Breast epithelium (tissue), 4 donors: ENCODE data around the gene OTUB2. TPM values are rescaled to one million over a fixed set of nuclear protein-coding genes. Genes with fewer than 3 reads are reported as not detected.

Experiments used
- DNase-seq, 2 donors: peaks; one replicate each; pipeline ENCODE4 v3.0.0-alpha.2; 2019; ENCODE audit warnings: low spot score in 2 of 2
- H3K27ac ChIP-seq, 2 donors: fragments of 200-600 bp; sonication (generic) in 1 of 2; one replicate each; pipeline ENCODE4 v1.5.1; 2016 to 2019; ENCODE audit warnings: mild to moderate bottlenecking in 1 of 2
- H3K27me3 ChIP-seq, 2 donors: fragments of 200-600 bp; sonication (generic) in 1 of 2; one replicate each; pipeline versions ENCODE4 v1.5.1 to v1.6.0; 2017 to 2019; ENCODE audit warnings: control low read depth in 1 of 2, mild to moderate bottlenecking in 1 of 2
- H3K36me3 ChIP-seq: fragments of 200-600 bp; one replicate; pipeline ENCODE4 v1.5.1; 2019
- H3K4me1 ChIP-seq, 2 donors: fragments of 200-600 bp; sonication (generic); one replicate each; pipeline ENCODE4 v1.5.1; 2016 to 2019; ENCODE audit warnings: control low read depth in 1 of 2
- H3K4me3 ChIP-seq, 3 donors: fragments of 200-600 bp; sonication (generic); 1 replicate in 2 of 3; 2 replicates in 1 of 3; pipeline ENCODE4 v1.5.1; 2016 to 2019; ENCODE audit warnings: mild to moderate bottlenecking in 3 of 3, moderate library complexity in 2 of 3
- H3K9me3 ChIP-seq, 2 donors: fragments of 200-600 bp; sonication (generic) in 1 of 2; one replicate each; pipeline ENCODE4 v1.5.1; 2016 to 2019; ENCODE audit warnings: control low read depth in 1 of 2
- POLR2A ChIP-seq: fragments of 450-650 bp; IDR thresholded peaks from one replicate; pipeline ENCODE4 v1.6.1; 2016; ENCODE audit warnings: antibody characterized with exemption, mild to moderate bottlenecking, moderate library complexity
- POLR2AphosphoS5 ChIP-seq, 3 donors: sonication (generic); formaldehyde crosslinking; IDR thresholded peaks; one replicate each; pipeline ENCODE4 v1.6.1; 2017; ENCODE audit warnings: antibody characterized with exemption in 3 of 3
- intact Hi-C: fragments of 100-400 bp; cut with DNase I; formaldehyde crosslinking; loops from one replicate; pipeline ENCODE4 v1.15.1; 2023; ENCODE audit warnings: low total_unique reads
- total RNA-seq, 3 donors: library from RNA; depleted of rRNA; stranded (reverse); fragments of >200 nt; gene quantifications; one replicate each; pipeline ENCODE4 v1.1.0, GENCODE V29; 2016
- TF ChIP-seq, protein P1 (sequence below), 3 donors: fragments of 450-650 bp; IDR thresholded peaks; one replicate each; pipeline ENCODE4 v1.5.1; 2016 to 2017; ENCODE audit warnings: antibody characterized with exemption in 3 of 3, mild to moderate bottlenecking in 3 of 3, moderate library complexity in 3 of 3

Gene OTUB2
- total RNA-seq, 3 donors from 2014 or later, result 0.64 to 1.6 (median 0.73) TPM

DNA sequence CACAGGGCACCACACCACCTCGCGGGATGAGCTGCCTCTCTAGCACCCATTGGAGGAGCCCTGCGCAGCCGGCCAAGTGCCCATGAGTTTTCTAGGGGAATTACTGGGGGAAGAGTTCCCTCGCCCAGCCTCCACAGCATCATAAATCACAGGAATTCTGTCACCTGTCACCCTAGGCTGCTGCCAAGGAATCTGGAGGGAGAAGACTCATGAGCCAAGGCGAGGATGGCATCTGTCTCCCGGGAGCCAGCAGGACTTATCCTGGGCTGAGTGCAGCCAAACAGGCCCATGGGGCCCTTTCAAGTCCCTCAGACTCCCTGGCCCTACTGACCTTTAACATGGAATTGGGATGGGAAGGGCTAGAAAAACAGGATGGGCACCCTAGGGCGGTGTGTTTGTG lies 7.8 kb upstream of the OTUB2 start:
- DNase-seq, result no peak
- Histone ChIP-seq H3K4me1 (no peaks in the 10 kb centered on the region), H3K27me3 (no peaks in the 10 kb centered on the region), H3K4me3 (no peak overlapping the region), H3K9me3 (no peaks in the 10 kb centered on the region), H3K36me3 (no peaks in the 10 kb centered on the region), H3K27ac (no peak overlapping the region)
- no peak for TF ChIP-seq POLR2AphosphoS5 (IDR thresholded peaks at IDR 0.05)
- TF ChIP-seq, protein P1, sequence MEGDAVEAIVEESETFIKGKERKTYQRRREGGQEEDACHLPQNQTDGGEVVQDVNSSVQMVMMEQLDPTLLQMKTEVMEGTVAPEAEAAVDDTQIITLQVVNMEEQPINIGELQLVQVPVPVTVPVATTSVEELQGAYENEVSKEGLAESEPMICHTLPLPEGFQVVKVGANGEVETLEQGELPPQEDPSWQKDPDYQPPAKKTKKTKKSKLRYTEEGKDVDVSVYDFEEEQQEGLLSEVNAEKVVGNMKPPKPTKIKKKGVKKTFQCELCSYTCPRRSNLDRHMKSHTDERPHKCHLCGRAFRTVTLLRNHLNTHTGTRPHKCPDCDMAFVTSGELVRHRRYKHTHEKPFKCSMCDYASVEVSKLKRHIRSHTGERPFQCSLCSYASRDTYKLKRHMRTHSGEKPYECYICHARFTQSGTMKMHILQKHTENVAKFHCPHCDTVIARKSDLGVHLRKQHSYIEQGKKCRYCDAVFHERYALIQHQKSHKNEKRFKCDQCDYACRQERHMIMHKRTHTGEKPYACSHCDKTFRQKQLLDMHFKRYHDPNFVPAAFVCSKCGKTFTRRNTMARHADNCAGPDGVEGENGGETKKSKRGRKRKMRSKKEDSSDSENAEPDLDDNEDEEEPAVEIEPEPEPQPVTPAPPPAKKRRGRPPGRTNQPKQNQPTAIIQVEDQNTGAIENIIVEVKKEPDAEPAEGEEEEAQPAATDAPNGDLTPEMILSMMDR (IDR thresholded peaks at IDR 0.05), result no peak
- TF ChIP-seq POLR2A, result no peak
- intact Hi-C loops, result no loop called here

DNA sequence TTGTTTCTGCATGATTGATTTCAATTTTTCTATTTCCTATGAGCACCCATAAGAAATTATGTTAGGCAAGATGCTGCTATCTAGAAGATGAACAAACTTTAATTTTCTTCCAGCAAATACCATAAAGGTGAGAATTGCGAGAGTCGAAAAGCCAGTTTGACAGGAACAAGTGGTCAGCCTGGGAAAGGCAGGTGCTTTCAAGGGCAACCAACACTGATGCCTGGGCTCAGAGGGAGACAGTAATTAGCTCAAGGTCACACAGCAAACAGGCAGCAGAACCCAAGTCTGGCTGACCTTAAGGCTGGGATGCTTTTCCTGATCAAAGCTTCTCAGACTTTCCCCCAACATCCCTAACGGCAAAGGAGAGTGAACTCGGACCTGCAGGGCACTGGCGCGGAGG lies 6.8 kb upstream of the OTUB2 start:
- no peaks in the 10 kb centered on the region for H3K36me3 ChIP-seq
- H3K4me1 ChIP-seq, result no peaks in the 10 kb centered on the region
- intact Hi-C loops, result no loop called here
- DNase-seq, result no peak
- no peaks in the 10 kb centered on the region for H3K27me3 ChIP-seq
- TF ChIP-seq, protein P1 (IDR thresholded peaks at IDR 0.05), result no peak
- no peak for TF ChIP-seq POLR2AphosphoS5 (IDR thresholded peaks at IDR 0.05)
- no peak for TF ChIP-seq POLR2A
- no peak overlapping the region for H3K4me3 ChIP-seq
- H3K27ac ChIP-seq, result no peak overlapping the region
- no peaks in the 10 kb centered on the region for H3K9me3 ChIP-seq

DNA sequence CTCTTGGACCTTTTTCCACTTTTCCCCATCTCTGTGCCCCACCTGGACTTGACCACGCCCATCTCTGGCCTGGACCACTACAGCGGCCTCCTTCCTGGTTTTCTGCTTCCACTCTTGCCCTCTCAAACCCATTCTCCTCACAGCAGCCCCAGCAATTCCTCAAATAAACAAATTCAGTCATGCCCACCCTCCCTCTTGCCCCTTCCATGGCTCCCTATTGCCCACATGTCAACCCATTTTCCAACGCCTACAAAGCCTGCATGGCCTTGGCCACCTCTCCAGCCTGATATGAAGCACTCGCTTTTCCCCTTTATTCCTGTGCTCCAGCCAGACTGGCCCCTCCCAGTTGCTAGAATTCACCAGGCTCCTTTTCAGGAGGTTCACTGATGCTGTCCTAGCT lies 5.9 kb upstream of the OTUB2 start:
- TF ChIP-seq, protein P1 (IDR thresholded peaks at IDR 0.05), result no peak
- TF ChIP-seq POLR2AphosphoS5 (IDR thresholded peaks at IDR 0.05) (no peak), POLR2A (no peak)
- intact Hi-C loops, result no loop called here

DNA sequence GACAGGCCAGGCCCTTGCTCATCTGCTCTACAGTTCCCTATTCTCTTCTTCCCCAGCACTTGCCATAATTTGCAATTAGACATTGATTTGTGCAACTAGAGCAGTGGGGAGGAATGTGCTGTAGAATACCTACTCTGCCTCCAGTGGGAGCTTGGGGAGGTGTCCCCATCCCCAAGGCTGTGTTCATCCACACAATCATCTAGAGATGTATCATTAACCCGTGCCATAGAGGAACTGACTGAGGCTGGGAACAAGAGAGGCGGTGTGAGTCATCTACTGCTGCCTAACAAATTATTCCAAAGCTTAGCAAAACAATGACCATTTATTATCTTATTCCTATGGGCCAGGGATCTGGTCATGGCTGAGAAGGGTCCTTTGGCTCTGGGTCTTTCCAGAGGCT lies 5.1 kb upstream of the OTUB2 start:
- TF ChIP-seq, protein P1 (IDR thresholded peaks at IDR 0.05), result no peak
- TF ChIP-seq POLR2AphosphoS5 (IDR thresholded peaks at IDR 0.05), result no peak
- TF ChIP-seq POLR2A, result no peak
- no peaks in the 10 kb centered on the region for H3K9me3 ChIP-seq
- H3K27ac ChIP-seq, result no peak overlapping the region
- DNase-seq, result no peak
- no peak overlapping the region for H3K4me3 ChIP-seq
- H3K4me1 ChIP-seq, result no peaks in the 10 kb centered on the region
- no peaks in the 10 kb centered on the region for H3K27me3 ChIP-seq
- intact Hi-C loops, result no loop called here
- H3K36me3 ChIP-seq, result no peaks in the 10 kb centered on the region

More for the DNA sequence above, 5.9 kb upstream of the OTUB2 start:
- no peak overlapping the region for H3K4me3 ChIP-seq
- no peak for DNase-seq
- H3K4me1 ChIP-seq, result no peaks in the 10 kb centered on the region
- H3K27me3 ChIP-seq, result no peaks in the 10 kb centered on the region
- H3K27ac ChIP-seq, result no peak overlapping the region
- no peaks in the 10 kb centered on the region for H3K9me3 ChIP-seq
- no peaks in the 10 kb centered on the region for H3K36me3 ChIP-seq

DNA sequence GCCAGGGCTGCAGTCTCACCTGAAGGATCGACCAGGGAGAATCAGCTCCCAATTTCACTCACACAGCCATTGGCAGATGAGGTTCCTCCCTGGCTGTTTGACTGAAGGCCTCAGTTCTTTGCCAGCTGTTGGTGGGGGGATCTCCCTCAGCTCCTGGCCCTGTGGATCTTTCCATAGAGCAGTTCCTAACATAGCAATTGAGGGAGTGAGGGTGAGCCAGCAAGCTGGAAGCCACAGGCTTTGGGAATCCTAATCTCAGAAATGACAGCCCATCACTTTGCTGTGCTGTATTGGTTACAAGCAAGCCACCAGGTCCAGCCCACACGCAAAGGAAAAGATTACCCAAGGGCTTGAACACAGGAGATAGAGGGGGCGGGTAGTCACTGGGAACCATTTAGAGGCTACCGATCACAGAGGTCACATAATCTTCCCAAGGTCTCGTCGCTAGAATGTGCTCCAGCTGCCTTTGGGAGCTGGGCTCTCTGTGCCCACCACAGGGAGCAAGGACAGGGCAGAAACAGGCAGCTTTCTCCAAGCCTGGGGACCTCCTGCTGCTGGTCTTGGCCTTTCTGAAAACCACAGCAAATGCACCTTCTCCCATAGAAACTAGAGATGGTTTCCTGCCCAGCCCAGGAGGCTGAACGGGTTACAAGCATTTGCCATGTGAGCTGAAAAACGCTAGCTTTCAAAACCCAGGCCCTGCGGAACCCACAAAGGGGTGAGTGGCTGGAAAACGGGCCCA lies 4.6 kb upstream of the OTUB2 start:
- intact Hi-C loops, result no loop called here
- no peaks in the 10 kb centered on the region for H3K9me3 ChIP-seq
- no peak for DNase-seq
- no peaks in the 10 kb centered on the region for H3K36me3 ChIP-seq
- H3K4me3 ChIP-seq, result no peak overlapping the region
- TF ChIP-seq, protein P1 (IDR thresholded peaks at IDR 0.05), result no peak
- no peak for TF ChIP-seq POLR2A
- TF ChIP-seq POLR2AphosphoS5 (IDR thresholded peaks at IDR 0.05), result no peak
- no peak overlapping the region for H3K27ac ChIP-seq
- H3K4me1 ChIP-seq, result no peaks in the 10 kb centered on the region
- no peaks in the 10 kb centered on the region for H3K27me3 ChIP-seq
